AG20443 (cell line): Measurements from ENCODE around the gene GAS2L1.

Experiments
- DNase-seq: peaks from one replicate; pipeline ENCODE4 v3.0.0; 2012; ENCODE audit warnings: low spot score, mixed read lengths

Gene GAS2L1

GRCh38 chr22:29327089-29327764 is 20.8 kb downstream of the GAS2L1 start:
- DNase-seq: no peak

GRCh38 chr22:29328055-29328454 is 21.6 kb downstream of the GAS2L1 start:
- no peak for DNase-seq

GRCh38 chr22:29328566-29329500 is 22.4 kb downstream of the GAS2L1 start:
- DNase-seq: no peak

- no peak for DNase-seq
Observed at GRCh38 chr22:29329581-29329980, 23.1 kb downstream of the GAS2L1 start.

GRCh38 chr22:29330291-29330690 is 23.8 kb downstream of the GAS2L1 start:
- no peak for DNase-seq

GRCh38 chr22:29330753-29331152 is 24.3 kb downstream of the GAS2L1 start:
- no peak for DNase-seq

GRCh38 chr22:29331213-29331612 is 24.8 kb downstream of the GAS2L1 start:
- DNase-seq: no peak

- DNase-seq: no peak
Observed at GRCh38 chr22:29331658-29332300, 25.3 kb downstream of the GAS2L1 start.

- no peak for DNase-seq
Observed at GRCh38 chr22:29332886-29333496, 26.5 kb downstream of the GAS2L1 start.

- no peak for DNase-seq
Observed at GRCh38 chr22:29334148-29334547, 27.7 kb downstream of the GAS2L1 start.

- no peak for DNase-seq
Observed at GRCh38 chr22:29334696-29335344, 28.4 kb downstream of the GAS2L1 start.

- DNase-seq: no peak
Observed at GRCh38 chr22:29335656-29336055, 29.2 kb downstream of the GAS2L1 start.

- DNase-seq: no peak
Observed at GRCh38 chr22:29336751-29337490, 30.5 kb downstream of the GAS2L1 start.

GRCh38 chr22:29337631-29338284 is 31.3 kb downstream of the GAS2L1 start:
- DNase-seq: no peak

GRCh38 chr22:29338398-29338797 is 31.9 kb downstream of the GAS2L1 start:
- DNase-seq: no peak

GRCh38 chr22:29339381-29340235 is 33.2 kb downstream of the GAS2L1 start:
- no peak for DNase-seq

GRCh38 chr22:29340566-29340965 is 34.1 kb downstream of the GAS2L1 start:
- no peak for DNase-seq

- DNase-seq: no peak
Observed at GRCh38 chr22:29341056-29341848, 34.8 kb downstream of the GAS2L1 start.

- DNase-seq: no peak
Observed at GRCh38 chr22:29341849-29342127, 35.3 kb downstream of the GAS2L1 start.
